Pancreas (tissue), 10 donors: ENCODE data around the gene FBXO36. TPM values are rescaled to one million over a fixed set of nuclear protein-coding genes. Genes with fewer than 3 reads are reported as not detected.

Experiments
- ATAC-seq, 4 donors: fragments of 200-7000 bp; cut with Tn5 transposase; one replicate each; pipeline versions ENCODE4 v1.8.0 to v1.9.1; 2020; ENCODE audit warnings: mild to moderate bottlenecking in 4 of 4, moderate library complexity in 4 of 4
- DNase-seq, 6 donors: peaks; one replicate each; pipeline ENCODE4 v3.0.0-alpha.2; 2020
- FAIRE-seq: peaks from 2 replicates; lab custom pipeline; 2012; peaks lifted over from hg19 to GRCh38; lab: Jason Lieb, UNC
- H3K27ac ChIP-seq, 4 donors: fragments of 200-600 bp; sonication (generic); 1 replicate in 3 of 4; 2 replicates in 1 of 4; pipeline versions ENCODE4 v1.5.0 to v1.8.0; 2020
- H3K27me3 ChIP-seq, 4 donors: fragments of 200-600 bp; one replicate each; pipeline ENCODE4 v1.8.0; 2021
- H3K36me3 ChIP-seq, 3 donors: fragments of 200-600 bp; sonication (generic) in 1 of 3; one replicate each; pipeline versions ENCODE4 v1.5.0 to v1.8.0; 2020 to 2021
- H3K4me1 ChIP-seq, 3 donors: fragments of 200-600 bp; one replicate each; pipeline ENCODE4 v1.8.0; 2021
- H3K4me3 ChIP-seq, 4 donors: fragments of 200-600 bp; sonication (generic) in 2 of 4; one replicate each; pipeline versions ENCODE4 v1.5.0 to v1.8.0; 2020 to 2021
- H3K9me3 ChIP-seq, 4 donors: fragments of 200-600 bp; one replicate each; pipeline ENCODE4 v1.8.0; 2021
- WGBS, 2 donors: extraction: QIAGEN DNeasy Blood & Tissue Kit; methylation state at CpG; one replicate each; pipeline ENCODE4 v1.1.7; 2013; 5-methylcytosine and 5-hydroxymethylcytosine counted together
- intact Hi-C, 3 donors: fragments of 100-400 bp; cut with DNase I; formaldehyde crosslinking; loops; one replicate each; pipeline versions ENCODE4 v1.11.1 to v1.14.2; 2022
- polyA plus RNA-seq, 2 donors: library from polyadenylated mRNA; stranded (reverse); fragments of 200-250 nt; gene quantifications; one replicate each; pipeline ENCODE4 v1.2.3, GENCODE V29; 2013
- total RNA-seq, 6 donors: library from RNA; stranded (reverse); fragmentation: NEBNext Ultra II Directional in 4 of 6; extraction: Animal tissue kit (Norgen Biotek cat#: 25700) in 4 of 6; gene quantifications; one replicate each; pipeline versions ENCODE4 v1.2.1 to v1.2.4, GENCODE V29; 2021 to 2023
- TF ChIP-seq, protein P1 (sequence below), 4 donors: fragments of 200-600 bp; sonication (generic) in 3 of 4; IDR thresholded peaks; one replicate each; pipeline versions ENCODE4 v1.5.0 to v1.8.0; 2021; ENCODE audit warnings: antibody characterized with exemption in 4 of 4
- donor health status: healthy with polysubstance abuse.
- donor health status: DM: no; HTN: no; CAD: no; lungs with moderate emphysema.
- donor health status: DM: no; HTN: no; CAD: no.
- donor health status: control.
- donor health status: control.
- donor health status: Bipolar disorder and iron deficiency.
- donor health status: DM: yes; HTN: yes; CAD: no.
- donor health status: DM: no; HTN: no; CAD: no.
- donor health status: DM: no; HTN: no; CAD: no.
- donor health status: DM: yes; HTN: yes; CAD: no.

Gene FBXO36
- total and polyA plus RNA-seq, 8 donors = 0.84 to 1.8 (median 1.2) TPM

DNA sequence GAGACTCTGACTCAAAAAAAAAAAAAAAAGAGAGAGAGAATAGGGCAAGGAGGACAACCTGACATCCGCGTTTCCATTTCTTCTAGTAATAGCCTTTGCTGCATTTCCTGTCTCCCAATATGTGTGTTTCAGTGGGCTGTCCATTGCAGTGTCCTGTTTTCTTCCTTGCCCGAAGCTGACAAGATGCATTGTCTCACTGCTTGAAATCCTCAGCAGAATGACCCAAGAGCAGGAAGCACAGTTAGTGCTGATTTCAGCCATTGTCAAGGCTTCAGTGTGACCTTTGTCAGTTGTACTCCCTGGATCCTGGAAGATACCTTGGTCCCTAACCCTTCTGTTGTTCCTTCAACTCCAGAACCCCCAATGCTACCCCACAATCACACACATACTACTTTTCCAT is 75.3 kb downstream of the FBXO36 start:
- Histone ChIP-seq H3K36me3 (no peaks in the 10 kb centered on the region), H3K4me1 (no peaks in the 10 kb centered on the region), H3K27me3 (no peaks in the 10 kb centered on the region), H3K9me3 (no peaks in the 10 kb centered on the region), H3K4me3 (no peak overlapping the region), H3K27ac (no peak overlapping the region)
- no peak for ATAC-seq
- FAIRE-seq = no peak
- DNase-seq = no peak
- WGBS, 2 donors = 88 to 95% methylated on average over 3 of the region's 3 CpGs
- intact Hi-C loops = no loop called here
- TF ChIP-seq, protein P1, sequence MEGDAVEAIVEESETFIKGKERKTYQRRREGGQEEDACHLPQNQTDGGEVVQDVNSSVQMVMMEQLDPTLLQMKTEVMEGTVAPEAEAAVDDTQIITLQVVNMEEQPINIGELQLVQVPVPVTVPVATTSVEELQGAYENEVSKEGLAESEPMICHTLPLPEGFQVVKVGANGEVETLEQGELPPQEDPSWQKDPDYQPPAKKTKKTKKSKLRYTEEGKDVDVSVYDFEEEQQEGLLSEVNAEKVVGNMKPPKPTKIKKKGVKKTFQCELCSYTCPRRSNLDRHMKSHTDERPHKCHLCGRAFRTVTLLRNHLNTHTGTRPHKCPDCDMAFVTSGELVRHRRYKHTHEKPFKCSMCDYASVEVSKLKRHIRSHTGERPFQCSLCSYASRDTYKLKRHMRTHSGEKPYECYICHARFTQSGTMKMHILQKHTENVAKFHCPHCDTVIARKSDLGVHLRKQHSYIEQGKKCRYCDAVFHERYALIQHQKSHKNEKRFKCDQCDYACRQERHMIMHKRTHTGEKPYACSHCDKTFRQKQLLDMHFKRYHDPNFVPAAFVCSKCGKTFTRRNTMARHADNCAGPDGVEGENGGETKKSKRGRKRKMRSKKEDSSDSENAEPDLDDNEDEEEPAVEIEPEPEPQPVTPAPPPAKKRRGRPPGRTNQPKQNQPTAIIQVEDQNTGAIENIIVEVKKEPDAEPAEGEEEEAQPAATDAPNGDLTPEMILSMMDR (IDR thresholded peaks at IDR 0.05) = no peak

DNA sequence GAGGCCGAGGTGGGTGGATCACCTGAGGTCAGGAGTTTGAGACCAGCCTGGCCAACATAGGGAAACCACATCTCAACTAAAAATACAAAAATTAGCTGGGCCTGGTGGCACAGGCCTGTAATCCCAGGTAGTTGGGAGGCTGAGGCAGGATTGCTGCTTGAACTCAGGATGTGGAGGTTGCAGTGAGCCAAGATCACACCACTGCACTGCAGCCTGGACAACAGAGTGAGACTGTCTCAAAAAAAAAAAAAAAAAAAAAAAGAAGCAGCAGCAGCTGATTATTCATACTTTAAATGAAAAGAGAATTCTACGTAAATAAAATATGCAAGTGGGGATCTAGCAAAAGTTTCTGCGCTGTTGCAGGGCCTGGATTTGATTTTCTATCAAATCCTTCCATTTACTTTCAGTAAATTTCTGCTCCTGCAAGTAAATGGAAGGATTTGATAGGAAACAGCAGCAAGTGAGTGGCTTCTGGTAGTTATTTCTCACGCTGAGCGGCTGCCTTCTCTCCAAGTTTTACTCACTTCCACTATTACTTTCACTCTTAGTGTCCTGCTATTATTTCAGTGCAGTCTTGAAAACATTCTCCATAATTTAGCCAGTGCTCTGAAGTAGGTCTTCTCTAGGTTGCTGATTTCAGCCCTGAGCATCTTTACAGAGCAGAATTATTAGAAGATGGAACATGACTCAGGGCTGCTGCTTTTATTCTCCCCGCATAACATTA is 78.0 kb downstream of the FBXO36 start:
- 95 to 97% methylated on average over 6 of the region's 6 CpGs for WGBS, 2 donors
- intact Hi-C loops = loop anchor here in 1 of 3 donors (10.0 kb wide), 1 partner anchor 155 kb away; no protein-coding TSS in a partner anchor

DNA sequence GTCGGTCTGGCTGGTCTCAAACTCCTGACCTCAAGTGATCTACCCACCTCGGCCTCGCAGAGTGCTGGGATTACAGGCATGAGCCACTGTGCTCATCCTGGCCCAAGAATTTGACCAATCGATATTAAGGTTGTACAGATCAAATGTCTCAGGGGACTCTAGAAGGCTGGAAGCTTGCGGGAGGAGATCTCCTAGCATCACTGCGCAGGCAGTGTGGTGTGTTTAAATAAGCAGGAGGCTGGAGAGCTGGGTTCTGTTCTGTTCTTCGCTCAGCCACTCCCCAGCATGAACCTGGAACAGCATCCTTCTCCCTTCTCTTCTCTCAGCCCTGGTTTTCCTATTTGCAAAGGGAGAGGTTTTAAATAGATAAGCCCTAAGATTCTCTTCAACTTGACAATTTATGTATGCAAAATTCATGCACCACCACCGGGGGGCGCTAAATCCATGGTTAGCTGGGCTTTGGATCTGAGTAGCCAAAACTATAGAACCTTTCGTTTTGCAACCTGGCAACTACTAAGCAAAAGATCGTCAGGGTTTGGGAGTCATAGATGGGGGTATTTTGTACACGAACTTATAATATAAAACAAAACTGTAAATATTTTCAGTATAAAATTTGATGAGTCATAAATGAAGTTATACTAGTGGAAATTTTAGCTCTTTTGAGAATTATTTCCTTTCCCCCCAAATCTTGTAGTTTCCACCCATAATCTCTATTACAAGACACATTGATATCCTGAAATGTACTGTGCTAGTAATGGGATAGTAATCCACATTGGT is 85.8 kb downstream of the FBXO36 start:
- ATAC-seq (peak in 3 of 4 donors; percentile 70 to 87 (median 80)), FAIRE-seq (peak; percentile 20), DNase-seq (peak; percentile 35 to 90 (median 62))
- no peaks in the 10 kb centered on the region for H3K27me3 ChIP-seq
- intact Hi-C loops = loop anchor here in 1 of 3 donors (5.0 to 10.0 kb wide), 2 partner anchors 147 to 604 kb away; no protein-coding TSS in a partner anchor
- TF ChIP-seq, protein P1 (IDR thresholded peaks at IDR 0.05) = peak; percentile 47 to 75 (median 68)
- no peak overlapping the region for H3K27ac ChIP-seq
- H3K4me3 ChIP-seq = peak overlapping the region in 1 of 4 donors; percentile 2
- no peaks in the 10 kb centered on the region for H3K4me1 ChIP-seq
- WGBS, 2 donors = 48 to 53% methylated on average over 12 of the region's 12 CpGs
- no peaks in the 10 kb centered on the region for H3K9me3 ChIP-seq
- H3K36me3 ChIP-seq = no peaks in the 10 kb centered on the region

More for the DNA sequence above, 78.0 kb downstream of the FBXO36 start:
- no peaks in the 10 kb centered on the region for H3K9me3 ChIP-seq
- ATAC-seq = no peak
- no peaks in the 10 kb centered on the region for H3K4me1 ChIP-seq
- TF ChIP-seq, protein P1 (IDR thresholded peaks at IDR 0.05) = no peak
- H3K4me3 ChIP-seq = no peak overlapping the region
- no peak for FAIRE-seq
- H3K27me3 ChIP-seq = no peaks in the 10 kb centered on the region
- no peak for DNase-seq
- no peaks in the 10 kb centered on the region for H3K36me3 ChIP-seq
- H3K27ac ChIP-seq = no peak overlapping the region

DNA sequence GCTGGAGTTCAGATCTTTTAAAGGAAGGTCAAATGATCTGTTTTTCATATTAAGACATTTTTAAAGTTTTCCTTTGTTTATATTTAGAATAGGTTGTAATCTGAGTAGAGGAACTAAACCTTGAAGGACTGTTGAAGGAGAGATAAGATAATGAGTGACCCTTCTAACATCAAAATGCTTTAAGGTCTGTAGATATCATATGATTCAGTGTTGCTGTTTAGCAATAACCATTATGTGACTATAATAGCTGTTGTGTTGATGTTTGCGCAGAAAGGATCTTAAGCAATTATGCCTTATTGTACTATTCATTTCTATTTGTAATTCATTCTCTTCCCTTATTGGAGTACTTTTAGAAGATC is 86.4 kb downstream of the FBXO36 start:
- intact Hi-C loops = loop anchor here in 1 of 3 donors (5.0 to 10.0 kb wide), 2 partner anchors 146 to 604 kb away; no protein-coding TSS in a partner anchor
- H3K36me3 ChIP-seq = no peaks in the 10 kb centered on the region
- no peaks in the 10 kb centered on the region for H3K27me3 ChIP-seq
- FAIRE-seq (no peak), ATAC-seq (no peak), DNase-seq (no peak)
- TF ChIP-seq, protein P1 (IDR thresholded peaks at IDR 0.05) = no peak
- WGBS, 2 donors = 100% methylated on average over 1 of the region's 1 CpG
- H3K27ac ChIP-seq = no peak overlapping the region
- no peaks in the 10 kb centered on the region for H3K4me1 ChIP-seq
- no peaks in the 10 kb centered on the region for H3K9me3 ChIP-seq
- H3K4me3 ChIP-seq = no peak overlapping the region
